GM23338 (cell line): ENCODE measurements around the gene EFCAB8. TPM values are rescaled to one million over a fixed set of nuclear protein-coding genes. Genes with fewer than 3 reads are reported as not detected.

ENCODE experiments used
- ATAC-seq: fragments of 200-7000 bp; cut with Tn5 transposase; 3 replicates; pipeline ENCODE4 v1.9.1; 2020
- DNase-seq: peaks from one replicate; pipeline ENCODE4 v3.0.0-alpha.2; 2015; ENCODE audit warnings: low spot score
- H2AFZ ChIP-seq: fragments of 200-600 bp; sonication (generic); 2 replicates; pipeline ENCODE4 v1.8.0; 2016; ENCODE audit warnings: antibody characterized with exemption, mild to moderate bottlenecking, moderate library complexity
- H3F3A ChIP-seq: fragments of 200-600 bp; sonication (generic); replicated peaks from 2 replicates; pipeline ENCODE4 v1.8.0; 2017; ENCODE audit warnings: antibody characterized with exemption, mixed run types, low read depth
- H3K27ac ChIP-seq: fragments of 200-600 bp; sonication (generic); 2 replicates; pipeline ENCODE4 v1.6.1; 2016; ENCODE audit warnings: low read depth
- H3K27me3 ChIP-seq: fragments of 200-600 bp; sonication (generic); 2 replicates; pipeline ENCODE4 v1.8.0; 2016; ENCODE audit warnings: mild to moderate bottlenecking, mixed run types, moderate library complexity; ENCODE audit not compliant: insufficient read depth
- H3K36me3 ChIP-seq: fragments of 200-600 bp; sonication (generic); 2 replicates; pipeline ENCODE4 v1.8.0; 2016; ENCODE audit warnings: mild to moderate bottlenecking; ENCODE audit not compliant: insufficient read depth
- H3K4me1 ChIP-seq: fragments of 200-600 bp; sonication (generic); 2 replicates; pipeline ENCODE4 v1.8.0; 2016; ENCODE audit warnings: mild to moderate bottlenecking, moderate library complexity; ENCODE audit not compliant: insufficient read depth
- H3K4me2 ChIP-seq: fragments of 200-600 bp; sonication (generic); 2 replicates; pipeline ENCODE4 v1.7.1; 2017; ENCODE audit warnings: mixed run types
- H3K4me3 ChIP-seq: fragments of 200-600 bp; sonication (generic); 2 replicates; pipeline ENCODE4 v1.6.1; 2016; ENCODE audit warnings: mixed run types
- H3K79me2 ChIP-seq: fragments of 200-600 bp; sonication (generic); replicated peaks from 2 replicates; pipeline ENCODE4 v1.8.0; 2017; ENCODE audit warnings: mild to moderate bottlenecking; ENCODE audit not compliant: insufficient read depth
- H3K9me2 ChIP-seq: fragments of 200-600 bp; sonication (generic); 2 replicates; pipeline ENCODE4 v1.8.0; 2017; ENCODE audit not compliant: insufficient read depth
- H4K20me1 ChIP-seq: fragments of 200-600 bp; sonication (generic); replicated peaks from 2 replicates; pipeline ENCODE4 v1.8.0; 2017; ENCODE audit warnings: mild to moderate bottlenecking; ENCODE audit not compliant: insufficient read depth
- H3K27ac Mint-ChIP-seq: 2 replicates; pipeline ENCODE4 v1.8.0; 2020; ENCODE audit warnings: inconsistent platforms, mild to moderate bottlenecking, moderate library complexity, mixed read lengths
- H3K27me3 Mint-ChIP-seq: 3 replicates; pipeline ENCODE4 v1.8.0; 2022; ENCODE audit warnings: low read depth, mild to moderate bottlenecking, moderate library complexity, mixed read lengths, inconsistent platforms; ENCODE audit not compliant: insufficient read depth, poor library complexity
- H3K36me3 Mint-ChIP-seq: 3 replicates; pipeline ENCODE4 v1.8.0; 2021; ENCODE audit warnings: low read depth, mild to moderate bottlenecking, inconsistent platforms, moderate library complexity, mixed read lengths
- H3K4me1 Mint-ChIP-seq: 3 replicates; pipeline ENCODE4 v1.8.0; 2020; ENCODE audit warnings: mild to moderate bottlenecking, inconsistent platforms, mixed read lengths
- H3K4me3 Mint-ChIP-seq: 3 replicates; pipeline ENCODE4 v1.8.0; 2021; ENCODE audit warnings: moderate library complexity, mild to moderate bottlenecking, inconsistent platforms, mixed read lengths
- H3K9me3 Mint-ChIP-seq: 3 replicates; pipeline ENCODE4 v1.8.0; 2020; ENCODE audit warnings: moderate library complexity, mild to moderate bottlenecking, inconsistent platforms, mixed read lengths
- CREB1 ChIP-seq: fragments of 250-450 bp; sonication (Bioruptor Pico); IDR thresholded peaks from 2 replicates; pipeline ENCODE4 v1.5.0; 2020; ENCODE audit warnings: low read depth, mild to moderate bottlenecking, moderate library complexity
- CTCF ChIP-seq, 2 experiments: fragments of 200-600 bp in 1 of 2; sonication (generic) in 1 of 2; conservative IDR thresholded peaks; 2 replicates each; pipeline versions ENCODE4 v1.5.1 to v1.6.1; 2016 to 2017; ENCODE audit warnings: antibody characterized with exemption in 2 of 2, low read depth in 2 of 2, mild to moderate bottlenecking in 2 of 2, moderate library complexity in 1 of 2
- ETS1 ChIP-seq: IDR thresholded peaks from 2 replicates; pipeline ENCODE4 v1.6.1; 2016; ENCODE audit warnings: antibody characterized with exemption
- EZH2 ChIP-seq: fragments of 200-600 bp; sonication (generic); IDR thresholded peaks from one replicate; pipeline ENCODE4 v1.8.0; 2017; ENCODE audit warnings: antibody characterized with exemption, mild to moderate bottlenecking, low read depth; ENCODE audit not compliant: unreplicated experiment
- EZH2phosphoT487 ChIP-seq: fragments of 200-600 bp; sonication (generic); IDR thresholded peaks from one replicate; pipeline ENCODE4 v1.8.1; 2018; ENCODE audit warnings: antibody characterized with exemption; ENCODE audit not compliant: unreplicated experiment
- JUNB ChIP-seq: IDR thresholded peaks from one replicate; pipeline ENCODE4 v1.6.1; 2016; ENCODE audit warnings: antibody characterized with exemption; ENCODE audit not compliant: unreplicated experiment
- NANOG ChIP-seq: IDR thresholded peaks from 2 replicates; pipeline ENCODE4 v1.6.1; 2016; ENCODE audit warnings: antibody characterized with exemption, borderline replicate concordance
- POLR2AphosphoS5 ChIP-seq: IDR thresholded peaks from 2 replicates; pipeline ENCODE4 v1.6.1; 2016; ENCODE audit warnings: antibody characterized with exemption, low read depth
- REST ChIP-seq: IDR thresholded peaks from one replicate; pipeline ENCODE4 v1.6.1; 2018; ENCODE audit warnings: antibody characterized with exemption; ENCODE audit not compliant: unreplicated experiment
- STAT1 ChIP-seq: IDR thresholded peaks from one replicate; pipeline ENCODE4 v1.6.1; 2016; ENCODE audit warnings: antibody characterized with exemption; ENCODE audit not compliant: unreplicated experiment
- ZNF114 ChIP-seq: fragments of 250-450 bp; sonication (Bioruptor Pico); IDR thresholded peaks from 2 replicates; pipeline ENCODE4 v1.5.0; 2020; ENCODE audit warnings: mild to moderate bottlenecking, moderate library complexity
- ZNF331 ChIP-seq: fragments of 250-450 bp; sonication (Bioruptor Pico); IDR thresholded peaks from 2 replicates; pipeline ENCODE4 v1.5.0; 2020; ENCODE audit warnings: low read depth, mild to moderate bottlenecking, moderate library complexity
- ZNF462 ChIP-seq: fragments of 250-450 bp; sonication (Bioruptor Pico); IDR thresholded peaks from 2 replicates; pipeline ENCODE4 v1.5.0; 2020; ENCODE audit warnings: mild to moderate bottlenecking, moderate library complexity
- polyA plus RNA-seq: library from polyadenylated mRNA; unstranded; fragments of >200 nt; fragmentation: Nextera tagmentation; extraction: Ambion mirVana; gene quantifications from 2 replicates; pipeline ENCODE4 v1.2.1, GENCODE V29; 2016
- total RNA-seq: library from RNA; depleted of rRNA; stranded (reverse); fragments of >200 nt; shearing (Covaris generic); gene quantifications from 2 replicates; pipeline ENCODE4 v1.2.3, GENCODE V29; 2014

The EFCAB8 gene
- total and polyA plus RNA-seq, 2 experiments from 2014 or later: 0.35 TPM; not detected in 1

- Histone ChIP-seq H4K20me1 (no peaks in the 10 kb centered on the region), H3K4me3 (no peak overlapping the region), H3K27ac (no peak overlapping the region), H2AFZ (no peak overlapping the region), H3K27me3 (no peaks in the 10 kb centered on the region), H3K4me2 (no peak overlapping the region), H3K36me3 (no peaks in the 10 kb centered on the region), H3K4me1 (no peaks in the 10 kb centered on the region), H3F3A (no peaks in the 10 kb centered on the region), H3K9me2 (no peaks in the 10 kb centered on the region), H3K79me2 (no peaks in the 10 kb centered on the region)
- ATAC-seq: no peak
- H3K36me3 Mint-ChIP-seq: no peaks in the 10 kb centered on the region
- DNase-seq: no peak
- peaks cover 14% of the 10 kb centered on the region for H3K4me1 Mint-ChIP-seq
- no peak overlapping the region for H3K4me3 Mint-ChIP-seq
- no peak overlapping the region for H3K27ac Mint-ChIP-seq
- H3K27me3 Mint-ChIP-seq: peaks cover 16% of the 10 kb centered on the region
- H3K9me3 Mint-ChIP-seq: no peaks in the 10 kb centered on the region
- TF ChIP-seq STAT1 (no peak), ZNF331 (CRISPR knock-in tag) (no peak), JUNB (no peak), ZNF462 (CRISPR knock-in tag) (no peak), POLR2AphosphoS5 (no peak), NANOG (no peak), ZNF114 (CRISPR knock-in tag) (no peak), EZH2phosphoT487 (no peak), CREB1 (CRISPR knock-in tag) (no peak), EZH2 (no peak), REST (no peak), CTCF (conservative IDR thresholded peaks at IDR 0.05; ENCODE audit: low read depth in 2 of 2) (no peak), ETS1 (no peak)
Observed at GRCh38 chr20:33010674-33011449, 152.1 kb downstream of the EFCAB8 start.
